Ishikawa (cell line): ENCODE data around the gene ZCCHC8.

Experiments
- CEBPB ChIP-seq: IDR thresholded peaks from 2 replicates; pipeline ENCODE4 v1.6.1; 2012
- EP300 ChIP-seq: IDR thresholded peaks from 2 replicates; pipeline ENCODE4 v1.6.1; 2012; ENCODE audit warnings: borderline replicate concordance
- MAX ChIP-seq: IDR thresholded peaks from 2 replicates; pipeline ENCODE4 v1.6.1; 2012
- NFIC ChIP-seq: IDR thresholded peaks from 2 replicates; pipeline ENCODE4 v1.6.1; 2012
- RAD21 ChIP-seq: IDR thresholded peaks from 2 replicates; pipeline ENCODE4 v1.6.1; 2012; ENCODE audit warnings: low read depth

- TF ChIP-seq CEBPB, result no peak
- TF ChIP-seq RAD21, result no peak
- TF ChIP-seq EP300, result no peak
- TF ChIP-seq MAX, result no peak
- no peak for TF ChIP-seq NFIC
Observed at GRCh38 chr12:122528582-122528981, 27.9 kb upstream of the ZCCHC8 start.
